IPS-11a (cell line): ENCODE data around the gene RIN2.
"Not testable (repeated sequence)": the region's sequence is repeated elsewhere in the genome, so short reads cannot be mapped to it uniquely, and the experiment has no call there.

Source experiments
- H3K4me3 ChIP-seq: one replicate; pipeline ENCODE4 v1.5.1; 2013; ENCODE audit warnings: low read depth, low read length, control low read depth

RIN2 gene

GRCh38 chr20:19785173-19785982, 27.3 kb downstream of the RIN2 start:
- H3K4me3 ChIP-seq = no peak overlapping the region

GRCh38 chr20:19785983-19786285, 27.9 kb downstream of the RIN2 start:
- H3K4me3 ChIP-seq = no peak overlapping the region

- H3K4me3 ChIP-seq = no peak overlapping the region
These were observed 28.3 kb downstream of the RIN2 start for GRCh38 chr20:19786311-19786710.

GRCh38 chr20:19787366-19787765, 29.3 kb downstream of the RIN2 start:
- no peak overlapping the region for H3K4me3 ChIP-seq

DNA sequence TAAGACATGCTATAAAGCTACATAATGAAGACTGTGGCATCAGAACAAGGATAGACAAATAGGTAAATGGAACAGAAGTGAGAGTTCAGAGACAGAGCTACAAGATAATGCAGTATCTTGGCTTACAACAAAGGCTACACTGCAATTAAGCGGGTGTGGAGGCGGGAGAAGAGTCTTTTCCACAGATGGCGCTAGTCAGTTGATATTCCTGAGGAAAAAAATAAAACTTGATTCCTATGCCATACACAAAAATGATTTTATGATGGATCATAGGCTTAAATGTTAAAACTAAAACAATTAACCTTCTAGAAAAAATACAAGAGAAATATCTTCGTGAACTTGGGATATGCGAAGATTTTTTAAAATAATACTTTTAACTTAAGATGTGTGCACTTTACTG, 31.0 kb downstream of the RIN2 start:
- H3K4me3 ChIP-seq = no peak overlapping the region

DNA sequence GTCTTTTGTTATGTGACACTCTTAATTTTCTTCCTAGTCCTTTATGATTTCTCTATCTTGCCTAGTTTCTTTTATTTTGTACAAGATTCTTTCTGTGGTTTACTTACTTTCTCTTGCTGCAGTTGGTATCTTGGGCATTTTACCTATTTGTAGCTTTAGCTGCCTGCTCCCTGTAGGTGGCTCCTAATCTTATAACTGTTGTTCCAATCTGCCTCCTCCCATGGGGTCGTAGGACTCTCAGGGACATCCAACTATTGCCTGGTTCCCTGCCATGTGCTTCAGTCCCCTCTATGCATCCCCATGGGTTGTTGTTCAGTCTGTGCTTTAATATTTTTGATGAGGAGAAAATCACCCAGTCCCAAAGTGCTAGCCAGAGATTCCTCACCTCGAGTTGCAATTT, 31.4 kb downstream of the RIN2 start:
- H3K4me3 ChIP-seq = no peak overlapping the region

DNA sequence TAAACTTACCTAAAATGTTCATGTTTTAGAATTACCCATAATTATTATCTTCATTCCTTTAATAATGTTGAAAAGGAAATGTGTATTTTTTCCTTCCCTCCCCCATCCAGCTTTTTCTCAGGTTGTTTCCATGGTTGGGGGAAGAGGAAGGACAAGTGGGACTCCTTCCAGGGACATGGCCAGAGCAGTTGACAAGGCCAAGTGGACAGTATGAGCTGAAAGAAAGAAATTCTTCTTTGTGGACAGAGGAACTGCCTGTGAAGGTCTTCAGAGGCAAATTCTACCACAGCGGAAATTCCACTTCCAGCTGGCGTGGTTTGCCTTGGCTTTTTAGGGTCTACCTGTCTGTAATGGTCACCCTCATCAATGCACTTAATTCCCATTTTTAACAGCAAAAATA, 33.8 kb downstream of the RIN2 start:
- H3K4me3 ChIP-seq = no peak overlapping the region

DNA sequence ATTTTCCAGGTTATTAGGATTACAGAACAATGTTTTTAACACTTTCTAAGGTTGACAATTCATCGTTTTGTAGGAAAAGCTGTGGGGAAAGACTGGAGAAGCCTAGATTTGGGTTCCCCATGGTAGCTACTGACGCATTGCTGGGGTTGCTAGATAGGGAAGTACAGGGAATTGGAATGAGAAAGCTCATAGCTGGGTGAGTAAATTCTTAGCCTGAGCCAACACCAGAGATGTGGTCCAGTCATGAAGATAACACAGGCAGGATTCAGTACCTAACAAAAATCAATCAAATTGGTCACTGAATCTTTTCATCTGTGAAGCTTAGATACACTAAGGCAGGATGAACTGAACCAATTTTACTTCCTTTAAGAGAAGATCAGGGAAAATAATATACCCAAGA, 35.7 kb downstream of the RIN2 start:
- H3K4me3 ChIP-seq = no peak overlapping the region

- H3K4me3 ChIP-seq = no peak overlapping the region
These were observed 36.9 kb downstream of the RIN2 start for GRCh38 chr20:19794941-19795340.

DNA sequence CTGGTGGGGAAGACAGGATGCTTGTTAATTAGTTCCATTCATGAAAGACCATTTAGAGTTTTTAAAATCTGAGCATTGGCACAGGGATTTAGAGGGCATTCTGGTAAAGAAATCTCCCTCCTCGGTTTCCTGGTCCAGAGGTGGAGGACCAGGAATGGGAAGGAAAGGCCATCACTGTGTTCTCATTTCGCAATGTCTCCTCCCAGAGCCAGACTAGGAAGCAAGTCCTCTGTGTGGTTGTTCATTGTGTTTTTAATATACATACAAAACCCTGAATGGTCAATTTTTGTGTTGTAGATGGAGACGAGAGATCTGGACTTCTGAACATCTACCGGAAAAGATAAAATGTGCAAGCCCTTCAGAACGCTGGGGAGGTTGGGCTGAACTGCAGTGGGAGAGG, 41.3 kb downstream of the RIN2 start:
- no peak overlapping the region for H3K4me3 ChIP-seq

DNA sequence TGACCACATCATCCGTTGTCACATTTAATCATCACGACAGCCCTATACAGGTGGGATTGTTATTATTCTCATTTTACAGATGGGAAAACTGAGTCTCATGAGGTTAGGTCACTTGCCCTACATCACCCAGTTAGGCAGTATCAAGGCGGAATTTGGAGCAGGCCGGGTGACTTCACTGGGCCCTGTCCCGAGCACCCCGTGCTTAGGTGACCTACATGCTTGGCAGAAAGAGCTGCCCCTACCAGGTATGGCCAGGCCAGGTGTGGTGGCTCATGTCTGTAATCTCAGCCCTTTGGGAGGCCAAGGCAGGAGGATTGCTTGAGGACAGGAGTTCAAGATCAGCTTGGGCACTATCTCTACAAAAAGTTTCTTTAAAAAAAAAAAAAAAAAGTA, 44.0 kb downstream of the RIN2 start:
- H3K4me3 ChIP-seq = no peak overlapping the region

DNA sequence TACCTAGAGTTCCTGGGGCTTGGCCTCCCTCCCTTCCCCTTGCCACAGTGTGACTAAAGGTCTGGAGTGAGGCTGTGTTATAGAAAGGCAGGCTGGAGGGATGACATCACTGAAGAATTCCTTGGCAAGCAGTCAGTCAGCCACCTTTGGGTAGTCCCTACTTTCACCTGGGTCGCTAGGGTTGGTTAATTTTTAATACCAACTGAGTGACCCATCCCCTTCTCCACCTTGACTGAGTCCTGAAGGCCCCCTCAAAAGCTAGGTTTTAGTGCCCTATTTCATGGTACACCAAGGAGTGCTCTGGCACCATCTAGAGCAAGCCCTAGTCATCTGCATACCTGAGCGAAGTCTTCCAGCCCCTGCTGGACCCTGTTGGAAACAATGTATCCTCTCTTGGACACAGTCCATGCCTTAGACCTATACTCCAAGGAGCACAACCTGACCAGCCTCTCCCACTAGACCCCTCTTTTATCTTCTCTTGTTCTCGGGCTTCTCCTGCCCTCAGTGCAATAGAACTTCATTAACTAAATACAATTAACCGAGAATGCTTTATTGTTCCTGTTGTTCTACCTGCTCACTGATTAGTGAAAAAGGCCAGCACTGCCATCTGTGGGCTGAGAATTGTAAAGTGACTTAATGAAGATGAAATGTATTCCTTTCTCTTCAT, 44.6 kb downstream of the RIN2 start:
- H3K4me3 ChIP-seq = no peak overlapping the region

GRCh38 chr20:19806276-19806675, 48.2 kb downstream of the RIN2 start:
- not testable (repeated sequence) for H3K4me3 ChIP-seq

GRCh38 chr20:19806806-19807190, 48.7 kb downstream of the RIN2 start:
- H3K4me3 ChIP-seq = no peak overlapping the region

DNA sequence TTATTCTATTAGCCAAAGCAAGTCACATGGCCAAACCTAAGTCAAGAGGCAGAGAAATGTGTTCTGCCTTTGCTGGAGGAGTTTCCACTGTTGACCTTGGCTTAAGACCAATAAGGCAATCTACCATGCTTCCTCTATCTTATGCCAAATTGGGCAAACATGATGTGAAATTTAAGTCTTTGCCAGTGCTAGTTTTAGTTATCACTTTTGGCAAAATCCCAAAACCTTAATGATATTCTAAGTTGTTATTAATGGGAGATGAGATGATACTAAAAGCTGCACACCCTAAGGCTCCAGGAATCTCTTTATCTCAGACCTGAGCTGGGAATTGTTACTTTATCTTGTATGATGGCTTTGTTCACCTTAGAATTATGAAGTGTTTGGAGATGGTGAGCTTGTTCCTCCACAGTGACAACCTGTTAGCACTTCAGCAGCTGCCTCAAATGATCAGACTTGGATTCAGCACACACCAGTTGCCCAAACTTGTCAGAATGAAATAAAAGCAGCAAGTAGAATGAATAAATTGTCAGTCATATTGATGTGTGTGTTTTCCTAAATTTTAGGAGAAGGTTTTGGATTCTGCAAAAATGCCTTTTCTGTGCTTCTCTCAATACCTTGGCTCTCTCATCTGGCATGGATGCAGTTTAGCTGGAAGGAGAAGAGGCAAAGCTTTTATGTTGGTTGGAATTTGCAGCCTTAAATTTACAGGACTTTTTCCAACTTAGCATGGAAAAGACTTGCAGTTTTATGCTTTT, 49.3 kb downstream of the RIN2 start:
- no peak overlapping the region for H3K4me3 ChIP-seq
